SK-MEL-5 (cell line): ENCODE data around the gene CRACR2B. TPM values are rescaled to one million over a fixed set of nuclear protein-coding genes. Genes with fewer than 3 reads are reported as not detected.

Experiments
- DNase-seq: peaks from one replicate; pipeline ENCODE4 v3.0.0-alpha.2; 2016; ENCODE audit warnings: low read depth, low spot score
- in situ Hi-C: cut with HindIII; loops from 2 replicates; pipeline ENCODE4 v1.10.0; 2016; ENCODE audit warnings: low sequenced_read_pairs, high pct_unique_total_duplicates, low pct_unique_long_range_greater_than_20kb
- small RNA-seq, 2 experiments: library from RNA; depleted of rRNA; stranded (forward); fragments of <200 nt; gene quantifications; one replicate each; pipeline ENCODE3, GENCODE V24; 2014
- total RNA-seq: library from RNA; depleted of rRNA; stranded (reverse); fragments of >200 nt; shearing (Covaris generic); gene quantifications from 2 replicates; pipeline ENCODE4 v1.2.3, GENCODE V29; 2014; rRNA removed

CRACR2B gene
- total RNA-seq, 1 experiment from 2014 or later, result not detected

DNA sequence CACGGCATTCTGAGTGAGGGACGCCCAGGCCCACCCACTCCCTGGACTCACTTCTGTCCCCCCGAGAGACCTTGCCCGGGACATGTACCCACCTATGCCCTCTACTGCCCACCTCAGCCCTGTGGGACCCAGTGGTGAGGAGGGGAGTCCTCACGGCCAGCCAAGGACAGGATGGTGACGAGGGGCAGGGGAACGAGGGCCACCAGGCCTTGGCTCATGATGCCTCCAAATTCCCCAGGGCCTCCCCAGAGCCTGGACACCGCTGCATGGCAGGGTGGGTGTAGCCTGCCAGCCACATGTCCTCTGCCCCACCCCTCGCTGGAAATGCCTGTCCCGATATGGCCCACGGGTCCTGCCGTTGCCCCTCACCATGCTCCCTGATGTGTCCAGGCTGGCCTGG, 41.1 kb downstream of the CRACR2B start:
- DNase-seq, result no peak

GRCh38 chr11:869399-870126, 41.8 kb downstream of the CRACR2B start:
- in situ Hi-C loops, result no loop called here
- no peak for DNase-seq

More for the DNA sequence above, 41.1 kb downstream of the CRACR2B start:
- in situ Hi-C loops, result no loop called here

DNA sequence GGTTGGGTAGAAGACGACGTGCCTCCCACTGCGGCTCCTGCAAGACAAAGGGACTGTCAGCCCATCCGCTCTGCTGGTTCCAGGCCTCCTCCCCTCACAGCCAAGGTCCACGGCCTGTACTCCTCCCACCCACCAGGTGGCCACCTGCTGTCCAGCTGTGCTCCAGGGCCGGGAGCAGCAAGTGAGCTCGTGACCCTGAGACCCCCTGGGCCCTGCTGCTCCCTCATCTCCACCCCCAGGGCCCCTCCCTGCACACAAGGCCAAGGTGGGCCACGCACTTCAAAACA, 42.4 kb downstream of the CRACR2B start:
- in situ Hi-C loops, result no loop called here

GRCh38 chr11:870418-870817, 42.7 kb downstream of the CRACR2B start:
- DNase-seq, result no peak
- in situ Hi-C loops, result no loop called here

More for the DNA sequence above, 42.4 kb downstream of the CRACR2B start:
- no peak for DNase-seq

- in situ Hi-C loops, result no loop called here
- no peak for DNase-seq
Observed at GRCh38 chr11:871472-871871, 43.8 kb downstream of the CRACR2B start.

DNA sequence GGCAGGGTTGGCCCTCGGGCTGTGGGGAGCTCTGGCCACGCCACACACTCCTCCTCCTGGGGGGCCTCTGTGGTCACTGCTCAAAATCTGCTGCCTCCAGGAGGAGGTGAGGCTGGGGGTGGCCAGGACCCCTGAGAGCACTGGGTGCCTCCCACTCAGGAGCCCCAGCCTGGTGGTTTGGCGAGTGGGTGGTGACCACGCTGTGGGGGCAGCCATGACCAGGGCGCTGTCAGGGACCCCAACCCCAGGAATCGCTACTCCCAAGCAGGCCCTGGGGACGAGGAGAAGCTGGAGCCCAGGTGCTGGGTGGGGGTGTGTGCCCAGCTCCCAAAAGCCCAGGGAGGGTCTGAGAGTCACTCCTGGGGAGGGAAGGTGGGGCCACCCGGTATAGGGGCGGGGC, 45.1 kb downstream of the CRACR2B start:
- DNase-seq, result no peak
- in situ Hi-C loops, result no loop called here

- DNase-seq, result no peak
- in situ Hi-C loops, result no loop called here
Observed at GRCh38 chr11:873706-874105, 46.0 kb downstream of the CRACR2B start.

GRCh38 chr11:875203-875602, 47.5 kb downstream of the CRACR2B start:
- DNase-seq, result no peak
- in situ Hi-C loops, result no loop called here

DNA sequence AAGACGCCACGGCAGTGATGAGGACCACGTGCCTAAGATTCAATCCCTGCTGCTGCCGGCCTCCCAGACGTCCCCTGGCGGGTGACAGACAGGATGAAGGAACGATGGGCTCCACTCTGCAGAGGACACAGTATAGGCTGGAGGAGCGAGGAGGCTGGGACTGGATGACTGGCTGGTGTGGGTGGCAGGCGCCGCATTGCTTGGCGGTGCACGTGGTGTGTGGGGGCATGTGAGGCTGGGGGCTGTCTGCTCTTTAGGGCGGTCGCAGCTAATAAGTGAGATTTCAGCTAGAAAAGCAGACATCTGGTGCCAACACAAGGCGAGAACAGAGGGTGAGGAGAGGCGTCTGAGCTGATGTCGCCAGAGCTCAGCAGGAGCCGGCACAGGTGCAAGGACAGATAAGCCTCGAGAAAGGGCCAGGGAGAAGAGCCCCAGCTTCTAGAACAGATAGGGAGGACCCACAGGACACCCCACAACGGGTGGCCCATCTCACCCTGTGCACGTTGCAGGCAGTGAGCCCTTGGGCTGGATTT, 48.1 kb downstream of the CRACR2B start:
- DNase-seq, result no peak
- in situ Hi-C loops, result no loop called here

- DNase-seq, result no peak
- in situ Hi-C loops, result no loop called here
Observed at GRCh38 chr11:876545-876944, 48.8 kb downstream of the CRACR2B start.

GRCh38 chr11:877565-877964, 49.8 kb downstream of the CRACR2B start:
- in situ Hi-C loops, result no loop called here
- DNase-seq, result peak; percentile 61

DNA sequence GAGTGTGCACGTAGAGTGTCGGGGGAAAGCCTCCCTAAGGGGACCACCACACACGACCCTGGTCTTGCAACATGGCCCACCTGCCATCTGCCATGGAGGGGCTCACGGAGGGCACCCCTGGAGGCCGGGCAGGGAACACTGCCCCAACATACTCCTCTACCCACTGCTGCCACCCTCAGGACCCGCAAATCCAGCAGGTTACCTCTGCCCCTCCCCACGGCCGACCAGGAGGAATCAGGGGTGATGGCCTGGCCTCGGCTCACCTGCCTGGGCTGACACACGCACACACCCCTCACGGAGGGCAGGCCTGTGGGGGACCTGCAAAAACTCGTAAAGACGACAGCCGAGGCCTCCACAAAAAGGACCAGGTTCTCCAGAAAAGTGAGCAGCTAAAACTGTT, 52.7 kb downstream of the CRACR2B start:
- no peak for DNase-seq
- in situ Hi-C loops, result no loop called here

Small RNAs within 50 kb of the gene (small RNA-seq; reads per million reads assigned to genes)
- 0 reads per million in 2 experiments for gene SNORA52

Other genes starting within 250 kb of the CRACR2B start
- gene IRF7, start 212.0 kb upstream of the CRACR2B start, total RNA-seq, result 3.5 and 3.7 TPM in 2 replicates
- not detected in 2 replicates for gene CDHR5, start 203.0 kb upstream of the CRACR2B start, total RNA-seq
- gene SCT, start 200.7 kb upstream of the CRACR2B start, total RNA-seq, result not detected in 2 replicates
- not detected in 2 replicates for gene DRD4, start 190.7 kb upstream of the CRACR2B start, total RNA-seq
- gene DEAF1, start 132.7 kb upstream of the CRACR2B start, total RNA-seq, result 26.1 and 33.8 TPM in 2 replicates
- 6.5 and 10.8 TPM in 2 replicates for gene TMEM80, start 132.1 kb upstream of the CRACR2B start, total RNA-seq
- gene EPS8L2, start 121.7 kb upstream of the CRACR2B start, total RNA-seq, result 0.61 and 3.0 TPM in 2 replicates
- 206 and 219 TPM in 2 replicates for gene TALDO1, start 80.5 kb upstream of the CRACR2B start, total RNA-seq
- gene GATD1, start 50.4 kb upstream of the CRACR2B start, total RNA-seq, result 22.8 and 23.0 TPM in 2 replicates
- gene CEND1, start 37.8 kb upstream of the CRACR2B start, total RNA-seq, result 0.53 TPM in 1 of 2 replicates, not detected in the other
- 16.2 and 16.3 TPM in 2 replicates for gene SLC25A22, start 29.6 kb upstream of the CRACR2B start, total RNA-seq
- gene PIDD1, start 22.7 kb upstream of the CRACR2B start, total RNA-seq, result 4.2 and 6.1 TPM in 2 replicates
- 1,043 and 1,055 TPM in 2 replicates for gene RPLP2, start 18.0 kb upstream of the CRACR2B start, total RNA-seq
- 6.3 and 7.9 TPM in 2 replicates for gene PNPLA2, start 9.0 kb upstream of the CRACR2B start, total RNA-seq
- gene CD151, start 5.0 kb downstream of the CRACR2B start, total RNA-seq, result 228 and 233 TPM in 2 replicates
- gene POLR2L, start 14.6 kb downstream of the CRACR2B start, total RNA-seq, result 397 and 411 TPM in 2 replicates
- gene TSPAN4, start 14.9 kb downstream of the CRACR2B start, total RNA-seq, result 150 and 167 TPM in 2 replicates
- gene CHID1, start 82.9 kb downstream of the CRACR2B start, total RNA-seq, result 21.8 and 31.0 TPM in 2 replicates
- gene AP2A2, start 98.0 kb downstream of the CRACR2B start, total RNA-seq, result 14.6 and 16.2 TPM in 2 replicates
- gene MUC6, start 208.8 kb downstream of the CRACR2B start, total RNA-seq, result not detected in 2 replicates
- not detected in 2 replicates for gene MUC2, start 247.0 kb downstream of the CRACR2B start, total RNA-seq